ENCODE data around the gene PNO1.

DNA sequence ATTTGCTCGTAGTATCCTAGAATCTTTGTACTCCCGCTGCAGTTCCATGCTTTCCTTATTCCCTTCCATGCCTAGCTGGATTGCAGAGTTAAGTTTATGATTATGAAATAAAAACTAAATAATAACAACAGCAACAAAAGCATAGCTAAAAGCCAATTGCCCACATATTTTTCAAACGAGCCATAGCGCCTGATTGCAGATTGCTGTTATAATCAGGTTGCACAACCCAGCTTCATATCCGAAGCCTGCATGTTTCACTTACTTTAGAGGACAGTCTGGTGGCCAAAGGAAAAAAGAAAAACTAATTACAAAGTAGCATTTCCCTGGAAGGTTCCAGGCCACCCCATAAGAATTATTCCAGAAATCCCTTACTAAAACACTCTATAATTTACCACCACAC, 31.9 kb upstream of the PNO1 start:
- no peak for TF ChIP-seq POLR2AphosphoS5 (IDR thresholded peaks at IDR 0.05; ENCODE audit: low read depth, low read length)
- no peak for TF ChIP-seq POLR2A (IDR thresholded peaks at IDR 0.05; ENCODE audit: low read depth, low read length)
